ENCODE data around the gene LYRM9.
"Not testable (repeated sequence)": the region's sequence is repeated elsewhere in the genome, so short reads cannot be mapped to it uniquely, and the experiment has no call there.

LYRM9 gene

DNA sequence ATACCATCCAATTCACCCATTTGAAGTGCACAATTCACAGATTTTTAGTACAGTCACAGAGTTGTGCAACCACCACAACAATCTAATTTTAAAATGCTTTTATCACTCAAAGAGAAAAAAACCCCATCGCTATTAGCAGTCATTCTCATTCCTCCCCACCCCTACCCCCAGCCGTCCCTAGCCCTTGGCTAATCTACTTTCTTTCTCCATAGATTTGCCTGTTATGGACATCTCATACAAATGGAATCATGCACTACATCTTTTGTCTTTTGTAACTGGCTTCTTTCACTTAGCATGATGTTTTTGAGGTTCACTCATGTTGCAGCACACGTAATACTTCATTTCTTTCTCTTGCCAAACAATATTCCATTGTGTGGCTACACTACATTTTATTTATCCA is 20.4 kb downstream of the LYRM9 start:
- no peak for DNase-seq

DNA sequence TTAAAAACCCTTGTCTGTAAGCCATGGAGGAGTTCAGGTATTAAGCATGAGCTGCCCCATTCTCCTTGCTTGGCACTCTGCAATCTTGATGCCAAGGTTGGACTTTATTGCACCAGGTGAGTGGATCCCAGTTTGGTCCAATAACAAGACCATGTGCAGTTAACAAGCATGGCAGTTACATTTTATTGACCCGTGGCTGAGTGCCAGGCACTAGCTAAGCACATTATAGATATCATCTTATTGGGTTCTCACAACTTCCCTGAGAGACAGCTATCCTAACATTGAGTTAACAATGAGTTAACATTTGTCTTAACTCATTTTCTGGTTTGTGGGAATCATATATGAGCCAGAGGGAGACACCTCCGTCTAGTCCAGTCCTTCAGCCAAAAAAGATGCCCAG is 21.8 kb downstream of the LYRM9 start:
- no peak for DNase-seq

DNA sequence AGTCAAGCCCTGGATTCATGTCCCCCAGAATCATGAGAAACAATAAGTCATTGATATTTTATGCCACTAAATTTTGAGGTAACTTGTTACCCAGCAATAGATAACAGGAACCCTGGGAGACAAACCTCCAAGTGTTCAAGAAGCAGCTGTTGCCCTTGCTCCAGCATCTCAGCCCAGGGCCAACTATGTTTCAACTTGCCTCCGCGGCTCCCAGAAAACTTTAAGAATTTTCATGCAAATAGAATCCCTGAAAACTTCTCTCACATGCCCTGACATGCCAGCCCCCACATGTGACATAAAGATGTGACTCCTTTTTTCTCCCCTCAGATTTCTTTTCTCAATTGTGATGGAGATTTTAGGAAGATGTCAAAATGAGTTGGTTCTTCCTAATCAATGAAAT is 22.8 kb downstream of the LYRM9 start:
- DNase-seq = no peak

DNA sequence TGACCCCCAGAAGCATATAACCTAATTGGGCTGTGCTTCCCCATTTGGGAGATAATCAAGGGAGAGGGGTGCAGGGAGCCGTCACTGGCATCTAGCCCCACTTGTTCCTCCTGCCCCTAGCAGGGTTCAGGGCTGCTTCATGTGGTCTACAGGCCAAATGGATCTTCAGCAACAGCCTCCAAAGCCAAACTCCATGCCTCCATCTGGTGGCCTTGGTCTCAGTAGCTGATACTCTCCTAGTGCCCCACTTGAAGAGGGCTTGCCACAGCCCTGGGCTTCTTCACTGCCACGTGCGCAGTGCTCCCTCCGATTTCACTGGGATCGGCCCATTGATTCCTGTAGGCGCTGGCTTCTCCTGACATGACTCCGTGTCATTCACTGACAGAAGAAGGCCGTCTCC is 24.6 kb downstream of the LYRM9 start:
- no peak for DNase-seq

DNA sequence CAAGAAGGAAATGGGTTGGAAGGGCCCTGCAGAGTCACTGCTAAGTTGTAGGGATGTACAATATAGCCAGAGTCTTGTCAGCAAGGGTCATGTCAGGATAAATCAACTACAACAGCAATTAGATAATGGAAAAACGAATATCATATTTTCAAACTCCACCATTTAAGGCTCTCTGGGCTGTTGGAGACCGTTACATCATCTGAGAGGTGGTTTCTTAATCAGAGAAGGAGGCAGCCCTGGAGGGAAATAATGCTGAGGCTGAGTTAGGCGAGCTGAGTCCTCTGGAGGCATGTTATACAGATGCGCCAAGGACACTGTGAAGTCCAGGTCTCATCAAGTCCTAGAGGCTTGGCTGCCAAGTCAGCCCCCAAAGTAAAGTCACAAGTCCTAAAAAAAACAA is 30.3 kb downstream of the LYRM9 start:
- no peak for DNase-seq

DNA sequence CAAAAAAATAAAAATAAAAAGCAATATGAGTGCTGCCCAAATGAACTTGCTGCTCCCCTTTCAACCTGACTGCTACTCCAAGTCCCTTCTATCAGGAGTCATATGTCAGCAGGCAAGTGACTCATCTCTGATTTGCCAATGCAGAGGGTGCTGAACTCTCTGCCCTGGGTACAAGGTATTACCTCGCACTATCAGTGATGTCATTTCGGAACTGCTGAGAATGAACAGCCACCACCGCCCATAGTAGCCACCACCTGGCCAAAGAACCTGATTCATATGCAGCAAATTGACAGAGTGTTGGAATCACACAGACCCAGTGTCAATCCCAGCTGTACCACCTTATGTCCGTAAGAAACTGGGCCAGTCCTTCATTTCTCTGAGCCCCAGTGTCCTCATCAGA is 31.2 kb downstream of the LYRM9 start:
- DNase-seq = no peak

DNA sequence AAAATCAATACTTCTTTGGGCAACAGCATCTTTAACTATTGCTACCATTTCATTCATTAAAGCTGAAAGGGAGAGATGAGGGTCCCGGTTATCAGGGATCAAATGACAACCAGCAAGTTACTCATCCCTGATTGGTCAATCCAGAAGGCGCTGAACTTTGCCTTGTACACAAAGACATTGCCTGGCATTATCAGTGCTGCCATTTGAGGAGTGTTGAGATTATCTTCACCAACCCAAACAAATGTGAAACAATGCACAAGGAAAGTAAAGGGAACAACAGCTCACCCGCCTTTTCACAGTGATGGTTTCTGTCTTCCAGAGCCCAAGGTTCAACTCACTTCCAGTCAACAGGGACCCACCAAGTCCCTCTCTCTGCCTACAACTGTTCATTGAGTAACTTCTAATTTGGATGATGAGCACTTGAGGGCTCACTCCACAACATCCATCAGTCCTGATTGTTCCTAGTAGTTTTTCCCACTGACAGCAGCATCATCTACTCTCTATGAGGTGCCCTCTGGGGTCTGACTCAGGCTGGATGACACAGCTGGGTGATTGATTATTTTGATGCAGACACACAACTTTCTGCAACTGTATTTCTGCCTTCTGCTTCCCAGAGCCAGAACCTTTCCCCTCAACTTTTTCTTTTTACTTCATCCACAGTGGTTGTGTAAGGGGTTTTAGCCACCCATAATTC is 32.0 kb downstream of the LYRM9 start:
- no peak for DNase-seq

DNA sequence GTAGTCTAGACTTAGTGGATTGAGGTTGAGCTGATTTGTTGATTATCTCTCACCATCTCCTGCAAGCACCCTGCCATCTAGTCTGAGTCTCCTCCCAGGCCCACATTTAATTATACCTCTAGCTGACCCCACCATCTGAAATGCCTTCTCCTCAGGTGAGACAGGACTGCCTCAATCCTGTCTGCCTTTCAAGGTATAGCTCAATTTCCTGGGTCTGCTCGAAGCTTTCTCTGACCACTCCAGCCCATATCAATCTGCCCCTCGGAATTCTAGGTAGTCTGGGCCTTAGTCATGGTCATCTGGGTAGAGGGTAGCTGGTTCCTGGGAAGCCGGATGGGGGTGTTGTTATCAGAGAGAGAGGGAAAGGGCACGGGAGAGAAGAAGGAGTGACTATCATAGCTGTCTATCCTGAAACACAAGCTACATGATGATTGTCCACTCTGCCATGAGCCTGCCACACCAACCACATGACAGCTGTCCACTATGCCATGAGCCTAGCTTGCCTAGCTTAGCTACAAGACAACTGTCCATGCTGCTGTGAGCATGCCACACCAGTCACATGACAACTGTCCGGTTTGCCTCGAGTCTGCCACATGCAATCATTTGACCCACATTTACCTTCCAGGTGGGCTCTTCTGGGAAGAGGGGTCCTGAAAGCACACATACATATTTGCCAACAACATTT is 34.4 kb downstream of the LYRM9 start:
- no peak for DNase-seq

DNA sequence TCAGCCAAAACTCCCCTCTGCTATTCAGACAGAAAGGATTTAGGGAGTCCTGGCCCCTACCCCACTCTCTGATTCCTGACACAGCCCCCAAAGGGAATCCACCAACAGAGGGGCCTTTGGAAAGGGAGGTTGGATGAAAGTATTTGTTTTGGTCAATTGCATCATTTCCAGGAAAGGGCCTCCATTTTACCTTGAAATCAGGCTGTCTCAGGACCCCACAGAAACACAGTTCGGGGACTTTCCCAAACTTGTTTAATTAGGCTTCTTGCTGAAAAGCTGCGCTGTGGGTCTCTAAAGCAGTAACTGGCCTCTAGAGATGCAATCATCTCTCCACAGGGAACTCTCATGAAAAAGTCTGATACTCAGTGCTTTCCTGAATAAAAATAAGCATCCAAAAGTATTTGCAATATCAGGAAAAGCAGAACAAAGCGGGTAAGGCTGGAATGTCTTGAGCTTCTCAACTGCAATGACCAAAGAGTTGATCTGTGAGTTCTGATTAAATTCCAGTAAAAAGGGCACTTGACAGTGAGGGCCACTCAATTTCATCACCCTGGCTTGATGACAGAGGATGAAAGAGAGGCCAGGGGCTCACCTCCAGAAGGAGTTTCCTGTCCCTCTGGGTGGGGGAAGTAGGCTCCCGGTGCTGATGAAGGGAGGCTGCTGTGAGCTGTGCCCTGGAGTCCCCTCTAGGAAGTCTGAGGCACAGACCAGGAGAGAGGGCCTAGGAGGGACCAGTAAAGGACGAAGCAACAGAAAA is 36.3 kb downstream of the LYRM9 start:
- DNase-seq = no peak

DNA sequence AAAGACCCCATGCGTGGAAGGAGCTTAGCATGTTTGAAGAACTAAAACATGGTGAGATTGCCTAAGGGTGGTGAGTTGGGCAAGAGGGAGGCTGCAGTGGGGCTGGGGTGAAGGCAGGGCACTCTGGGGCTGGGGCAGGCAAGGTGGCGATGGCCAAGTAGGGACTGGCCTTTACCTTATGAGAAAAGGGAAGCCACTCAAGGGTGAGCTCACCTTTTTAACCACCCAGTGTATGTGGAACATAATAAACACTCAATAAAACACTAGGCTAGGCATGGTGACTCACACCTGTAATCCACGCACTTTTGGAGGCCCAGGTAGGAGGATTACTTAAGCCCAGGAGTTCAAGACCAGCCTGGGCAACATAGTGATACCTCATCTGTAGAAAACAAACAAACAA is 37.7 kb downstream of the LYRM9 start:
- DNase-seq = no peak

DNA sequence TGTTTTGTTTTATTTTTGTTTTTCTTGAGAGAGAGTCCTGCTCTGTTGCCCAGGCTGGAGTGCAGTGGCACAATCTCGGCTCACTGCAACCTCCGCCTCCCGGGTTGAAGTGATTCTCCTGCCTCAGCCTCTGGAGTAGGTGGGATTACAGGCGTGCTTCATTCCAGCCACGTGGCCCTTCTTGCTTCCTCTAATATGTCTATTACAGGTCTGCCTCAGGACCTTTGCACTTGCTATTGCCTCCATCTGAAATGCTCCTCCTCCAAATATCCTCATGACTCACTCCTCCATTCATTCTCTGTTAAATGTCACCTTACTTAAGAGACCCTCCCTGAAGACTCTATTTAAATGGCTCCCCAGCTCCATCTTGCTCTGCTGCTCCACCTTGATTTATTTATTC is 39.0 kb downstream of the LYRM9 start:
- DNase-seq = no peak

DNA sequence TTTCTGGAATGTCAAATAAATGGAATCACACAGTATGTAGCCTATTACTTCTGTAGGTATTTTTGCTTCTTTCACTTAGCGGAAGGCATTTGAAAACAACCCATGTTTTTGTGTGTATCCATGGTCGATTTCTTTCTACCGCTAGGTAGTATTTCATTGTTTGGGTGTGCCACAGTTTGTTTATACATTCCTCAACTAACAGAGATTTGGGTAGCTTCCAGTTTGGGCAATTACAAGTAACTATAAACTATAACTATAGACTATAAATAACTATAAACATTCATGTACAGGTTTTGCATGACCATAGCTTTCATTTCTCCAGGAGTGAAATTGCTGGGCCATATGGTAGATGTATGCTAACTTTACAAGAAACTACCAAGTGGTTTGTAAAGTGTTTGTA is 40.1 kb downstream of the LYRM9 start:
- DNase-seq = no peak

DNA sequence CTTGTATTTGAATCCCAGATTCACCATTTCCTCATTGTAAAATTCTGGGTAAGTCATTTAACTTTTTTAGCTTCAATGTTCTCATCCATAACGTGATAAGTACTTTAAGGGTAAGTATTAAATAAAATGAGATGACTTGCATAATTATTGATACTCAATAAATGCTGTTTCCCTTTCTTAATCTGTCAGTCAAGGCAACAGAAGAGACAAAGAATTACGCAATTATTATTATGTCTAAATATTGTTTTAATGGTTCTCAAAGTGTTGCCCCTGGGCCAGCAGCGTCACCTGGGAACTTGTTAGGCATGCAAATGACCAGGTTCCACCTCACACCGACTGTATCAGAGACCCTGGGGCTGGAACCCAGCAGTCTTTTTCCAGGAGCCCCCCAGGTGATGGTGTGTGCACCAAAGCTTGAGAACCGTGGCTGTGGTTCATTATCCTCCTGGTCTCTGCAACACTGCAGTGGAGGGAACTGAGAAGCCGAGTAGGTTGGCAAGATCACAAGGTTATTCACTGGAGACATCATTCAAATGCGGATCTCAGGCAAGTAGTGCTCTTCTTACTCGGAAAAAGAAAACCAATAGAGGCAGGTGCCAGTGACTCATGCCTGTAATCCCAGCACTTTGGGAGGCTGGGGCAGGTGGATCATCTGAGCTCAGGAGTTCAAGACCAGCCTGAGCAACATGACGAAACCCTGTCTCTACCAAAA is 43.5 kb downstream of the LYRM9 start:
- no peak for DNase-seq

DNA sequence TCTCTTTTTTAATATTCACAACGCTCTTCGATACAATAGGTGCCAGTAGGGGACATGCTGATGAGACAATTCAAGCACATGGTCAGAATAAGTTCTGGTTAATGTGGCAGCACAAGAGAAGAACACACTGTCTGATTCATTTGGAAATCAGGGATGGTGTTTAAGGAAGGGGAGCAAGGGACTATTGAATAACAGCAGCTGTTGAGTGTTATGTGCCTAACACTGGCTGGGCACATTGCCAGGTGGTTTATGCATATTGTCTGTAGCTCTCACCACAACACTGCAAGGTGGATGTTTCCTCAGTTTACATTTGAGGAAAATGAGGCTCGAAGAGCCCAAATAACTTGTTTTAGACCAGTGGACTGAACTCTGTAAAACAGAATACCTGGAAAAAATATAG is 44.2 kb downstream of the LYRM9 start:
- no peak for DNase-seq

DNA sequence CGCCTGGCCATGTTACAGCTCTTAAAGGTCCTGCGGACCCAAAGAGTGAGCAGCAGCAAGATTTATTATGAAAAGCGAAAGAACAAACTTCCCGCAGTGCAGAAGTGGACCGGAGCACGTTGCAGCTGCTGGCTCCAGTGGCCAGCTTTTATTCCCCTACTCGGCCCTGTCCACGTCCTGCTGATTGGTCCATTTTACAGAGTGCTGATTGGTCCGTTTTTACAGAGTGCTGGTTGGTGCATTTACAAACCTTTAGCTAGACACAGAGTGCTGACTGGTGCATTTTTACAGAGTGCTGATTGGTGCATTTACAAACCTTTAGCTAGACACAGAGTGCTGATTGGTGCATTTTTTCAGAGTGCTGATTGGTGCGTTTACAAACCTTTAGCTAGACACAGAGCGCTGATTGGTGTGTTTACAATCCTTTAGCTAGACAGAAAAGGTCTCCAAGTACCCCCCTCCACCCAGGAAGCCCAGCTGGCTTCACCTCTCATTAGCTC is 46.3 kb downstream of the LYRM9 start:
- not testable (repeated sequence) for DNase-seq

DNA sequence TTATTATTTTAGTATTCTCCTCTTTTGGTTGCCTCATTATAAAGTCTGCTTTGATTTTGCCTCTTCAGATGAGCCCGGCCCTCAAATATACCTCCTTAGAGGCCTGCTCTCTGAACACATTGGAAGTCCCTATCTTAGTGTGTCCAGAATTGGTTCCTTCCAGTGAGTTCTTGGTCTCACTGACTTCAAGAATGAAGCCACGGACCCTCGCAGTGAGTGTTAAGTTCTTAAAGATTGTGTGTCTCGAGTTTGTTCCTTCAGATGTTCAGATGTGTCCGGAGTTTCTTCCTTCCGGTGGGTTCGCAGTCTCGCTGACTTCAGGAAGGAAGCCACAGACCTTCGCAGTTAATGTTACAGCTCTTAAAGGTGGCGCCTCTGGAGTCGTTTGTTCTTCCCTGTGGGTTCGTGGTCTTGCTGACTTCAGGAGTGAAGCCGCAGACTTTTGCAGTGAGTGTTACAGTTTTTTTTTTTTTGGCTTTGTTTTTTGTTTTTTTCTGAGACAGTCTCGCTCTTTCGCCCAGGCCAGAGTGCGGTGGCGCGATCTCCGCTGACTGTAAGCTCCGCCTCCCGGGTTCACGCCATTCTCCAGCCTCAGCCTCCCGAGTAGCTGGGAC is 47.0 kb downstream of the LYRM9 start:
- DNase-seq = peak; percentile 64

DNA sequence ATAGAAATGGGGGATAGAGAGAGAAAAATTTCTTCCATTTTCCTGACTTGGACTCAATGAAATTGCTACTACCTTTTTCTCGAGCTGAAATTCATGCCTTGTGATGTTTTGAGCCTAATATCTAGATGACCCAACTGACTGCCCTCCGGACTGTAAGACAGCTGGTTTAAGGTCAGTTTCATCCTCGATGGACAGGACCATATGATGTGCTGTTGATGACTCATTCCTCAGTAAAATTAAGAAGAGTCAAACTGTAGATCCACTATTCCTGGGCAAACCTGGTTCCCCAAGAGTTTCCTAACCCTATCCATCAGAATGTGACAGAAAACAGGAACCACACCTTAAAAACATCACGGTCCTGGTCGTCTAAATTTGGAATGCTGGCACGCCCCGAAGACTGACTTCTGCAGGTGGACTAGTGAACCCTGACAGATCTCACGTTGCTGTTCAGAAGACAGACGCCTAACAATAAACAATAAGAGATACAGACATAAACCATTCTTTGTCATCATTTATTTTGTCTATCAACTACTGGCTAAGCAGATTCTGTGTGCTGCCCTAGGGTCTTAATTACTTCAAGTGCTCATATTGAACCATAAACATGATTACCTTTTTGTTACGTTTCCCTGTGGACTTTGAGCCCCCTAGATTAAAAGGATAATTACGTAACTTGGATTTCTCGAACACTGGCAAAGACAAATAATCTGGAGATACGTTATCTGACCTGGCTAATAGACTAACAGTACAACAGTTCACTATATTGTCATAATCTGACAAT is 47.7 kb downstream of the LYRM9 start:
- DNase-seq = no peak

DNA sequence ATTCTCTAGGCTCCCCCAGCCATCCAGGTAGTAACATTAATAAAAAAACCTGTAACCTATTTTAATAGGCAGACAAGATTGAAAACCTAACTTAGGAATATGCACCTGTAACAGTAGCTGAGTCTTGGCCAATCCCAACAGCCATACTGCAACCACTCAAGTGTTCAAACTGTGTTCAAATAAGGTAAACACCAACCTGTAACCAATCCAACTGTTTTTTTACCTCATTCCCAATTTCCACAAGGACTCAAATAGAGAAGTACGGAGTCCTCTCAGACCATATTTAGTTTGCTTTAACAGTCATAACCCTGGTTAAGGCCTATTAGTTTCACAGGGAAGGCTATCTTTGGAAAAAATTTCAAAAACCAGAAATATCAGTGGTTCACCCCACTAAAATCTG is 52.5 kb downstream of the LYRM9 start:
- no peak for DNase-seq

DNA sequence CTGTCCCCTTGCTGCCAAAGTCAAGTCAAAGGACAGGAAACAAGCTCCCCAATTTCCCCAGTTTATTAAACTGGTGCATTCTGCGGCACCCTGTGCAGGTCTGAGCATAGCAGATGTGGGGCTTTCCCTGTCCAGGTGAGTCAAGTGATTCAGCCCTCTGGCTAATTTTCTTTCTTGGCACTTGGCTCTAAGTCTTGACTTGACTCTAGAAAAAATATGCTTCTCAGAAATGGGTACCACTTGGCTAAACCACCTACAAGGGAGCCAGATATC is 52.8 kb downstream of the LYRM9 start:
- DNase-seq = not testable (repeated sequence)

DNA sequence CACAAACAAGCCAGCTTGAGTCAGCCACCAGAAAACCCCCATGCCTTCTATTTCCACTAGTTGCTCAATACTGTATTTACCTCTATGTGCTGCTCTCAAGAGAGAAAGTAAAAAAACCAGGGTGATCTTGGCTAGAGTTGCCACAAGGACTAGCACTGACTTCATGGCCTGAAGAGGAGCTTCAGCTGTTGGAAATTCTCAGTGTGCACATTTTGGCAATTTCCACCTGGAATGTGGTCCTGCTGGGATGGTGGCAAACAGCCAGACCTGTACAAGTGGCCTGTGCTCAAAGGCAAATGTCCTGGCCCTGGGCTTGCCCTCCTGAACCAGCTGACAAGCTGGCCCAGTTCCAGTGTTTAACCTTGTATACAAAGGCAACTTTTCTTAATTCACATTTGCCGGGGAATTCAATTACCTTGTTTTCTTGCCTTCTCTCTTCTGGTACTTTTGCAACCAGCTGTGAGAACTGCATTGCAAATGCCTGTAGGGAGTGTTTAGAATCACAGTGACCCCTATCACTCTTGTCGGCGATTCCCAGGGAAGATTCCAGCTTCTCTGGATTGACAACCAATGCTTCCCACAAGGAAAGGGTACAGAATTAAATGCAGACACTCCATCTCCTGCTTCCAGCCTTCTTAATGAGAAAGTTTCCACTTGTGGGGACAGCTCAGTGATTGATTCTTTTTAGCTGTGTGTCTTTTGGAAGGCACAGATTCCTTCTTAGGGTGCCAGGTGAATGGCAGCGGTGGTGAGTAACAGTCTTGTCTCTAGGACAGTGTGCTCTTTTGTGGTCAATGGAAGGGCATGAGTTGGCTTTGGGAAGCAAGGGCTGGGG is 53.4 kb downstream of the LYRM9 start:
- DNase-seq = not testable (repeated sequence)

DNA sequence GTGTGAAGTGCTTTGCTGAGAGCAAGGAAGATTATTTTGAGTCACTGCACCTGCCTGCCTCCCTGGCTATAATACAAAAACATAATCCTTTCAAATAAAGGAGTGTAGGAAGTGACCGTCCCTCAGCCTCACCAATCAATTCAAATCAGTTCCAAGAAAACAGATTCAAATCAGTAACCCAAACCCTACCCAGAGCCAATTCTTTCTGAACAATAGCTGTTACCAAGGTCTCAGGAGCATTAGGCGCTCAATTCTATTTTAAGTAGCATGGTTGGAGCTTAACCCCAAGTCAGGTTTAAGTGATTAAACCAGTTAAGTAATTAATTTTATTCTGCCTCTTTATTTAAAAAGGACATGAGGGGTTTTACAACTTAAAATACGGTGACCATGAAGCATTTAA is 54.6 kb downstream of the LYRM9 start:
- not testable (repeated sequence) for DNase-seq
